NB4 (cell line): ENCODE data around the gene RSF1.

Source experiments
- POLR2A ChIP-seq: IDR thresholded peaks from 2 replicates; pipeline ENCODE4 v1.6.1; 2011; ENCODE audit warnings: mild to moderate bottlenecking; ENCODE audit not compliant: insufficient read length; ENCODE audit errors: extremely low read depth
- TF ChIP-seq, protein P1 (sequence below): IDR thresholded peaks from one replicate; pipeline ENCODE4 v1.5.1; 2012; ENCODE audit warnings: low read depth, low read length

- TF ChIP-seq, protein P1, sequence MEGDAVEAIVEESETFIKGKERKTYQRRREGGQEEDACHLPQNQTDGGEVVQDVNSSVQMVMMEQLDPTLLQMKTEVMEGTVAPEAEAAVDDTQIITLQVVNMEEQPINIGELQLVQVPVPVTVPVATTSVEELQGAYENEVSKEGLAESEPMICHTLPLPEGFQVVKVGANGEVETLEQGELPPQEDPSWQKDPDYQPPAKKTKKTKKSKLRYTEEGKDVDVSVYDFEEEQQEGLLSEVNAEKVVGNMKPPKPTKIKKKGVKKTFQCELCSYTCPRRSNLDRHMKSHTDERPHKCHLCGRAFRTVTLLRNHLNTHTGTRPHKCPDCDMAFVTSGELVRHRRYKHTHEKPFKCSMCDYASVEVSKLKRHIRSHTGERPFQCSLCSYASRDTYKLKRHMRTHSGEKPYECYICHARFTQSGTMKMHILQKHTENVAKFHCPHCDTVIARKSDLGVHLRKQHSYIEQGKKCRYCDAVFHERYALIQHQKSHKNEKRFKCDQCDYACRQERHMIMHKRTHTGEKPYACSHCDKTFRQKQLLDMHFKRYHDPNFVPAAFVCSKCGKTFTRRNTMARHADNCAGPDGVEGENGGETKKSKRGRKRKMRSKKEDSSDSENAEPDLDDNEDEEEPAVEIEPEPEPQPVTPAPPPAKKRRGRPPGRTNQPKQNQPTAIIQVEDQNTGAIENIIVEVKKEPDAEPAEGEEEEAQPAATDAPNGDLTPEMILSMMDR, result peak; percentile 51
- TF ChIP-seq POLR2A, result peak; percentile 52
These were observed at the start of gene RSF1, which contains the start of gene AAMDC for GRCh38 chr11:77820565-77821348.
